K562 (cell line): ENCODE measurements around the gene ARAF. TPM values are rescaled to one million over a fixed set of nuclear protein-coding genes. Genes with fewer than 3 reads are reported as not detected.

Experiments used
- ARHGAP35 ChIP-seq: fragments of 450-650 bp; IDR thresholded peaks from 2 replicates; pipeline ENCODE4 v1.6.1; 2018; ENCODE audit not compliant: partially characterized antibody
- ATF7 ChIP-seq: fragments of 450-650 bp; IDR thresholded peaks from 2 replicates; pipeline ENCODE4 v1.7.1; 2014; ENCODE audit warnings: mild to moderate bottlenecking, moderate library complexity
- CREB1 ChIP-seq, 2 experiments: sonication (generic) in 1 of 2; formaldehyde crosslinking in 1 of 2; IDR thresholded peaks; 2 replicates each; pipeline versions ENCODE4 v1.6.1 to v1.8.0; 2012 to 2022; ENCODE audit warnings: inconsistent platforms in 1 of 2, mild to moderate bottlenecking in 1 of 2, missing genetic modification reagents in 1 of 2, moderate library complexity in 1 of 2
- CREB3L1 ChIP-seq: fragments of 450-650 bp; IDR thresholded peaks from 2 replicates; pipeline ENCODE4 v1.6.1; 2014; ENCODE audit warnings: low read depth, mild to moderate bottlenecking, moderate library complexity, borderline replicate concordance
- CREM ChIP-seq: IDR thresholded peaks from 2 replicates; pipeline ENCODE4 v1.6.1; 2014; ENCODE audit warnings: antibody characterized with exemption, low read depth
- CXXC5 ChIP-seq: fragments of 250-450 bp; sonication (Bioruptor Pico); IDR thresholded peaks from 2 replicates; pipeline ENCODE4 v1.8.0; 2022; ENCODE audit warnings: inconsistent platforms, mild to moderate bottlenecking, moderate library complexity
- E2F1 ChIP-seq: sonication (generic); formaldehyde crosslinking; IDR thresholded peaks from 2 replicates; pipeline ENCODE4 v1.8.1; 2023; ENCODE audit warnings: mild to moderate bottlenecking, missing genetic modification reagents, moderate library complexity
- E2F6 ChIP-seq, 2 experiments: IDR thresholded peaks; 2 replicates each; pipeline ENCODE4 v1.6.1; 2011; ENCODE audit warnings: borderline replicate concordance in 1 of 2, control low read depth in 1 of 2, low read depth in 1 of 2, low read length in 1 of 2, mild to moderate bottlenecking in 1 of 2, mixed read lengths in 1 of 2, moderate library complexity in 1 of 2; ENCODE audit not compliant: insufficient read depth in 1 of 2, insufficient read length in 1 of 2, poor library complexity in 1 of 2, severe bottlenecking in 1 of 2; ENCODE audit errors: extremely low read depth in 1 of 2
- GABPA ChIP-seq: fragments of 200-800 bp; sonication (Bioruptor generic); conservative IDR thresholded peaks from 2 replicates; pipeline ENCODE4 v1.6.1; 2016; ENCODE audit warnings: low read depth, missing genetic modification characterization, missing compliant biosample characterization
- GATAD2A ChIP-seq: fragments of 450-650 bp; IDR thresholded peaks from 2 replicates; pipeline ENCODE4 v1.6.1; 2017
- HMGN3 ChIP-seq: IDR thresholded peaks from 2 replicates; pipeline ENCODE4 v1.6.1; 2011; ENCODE audit warnings: borderline replicate concordance, low read depth, mild to moderate bottlenecking, mixed read lengths, low read length; ENCODE audit not compliant: insufficient read length; ENCODE audit errors: extremely low read depth
- IRF2 ChIP-seq: sonication (generic); formaldehyde crosslinking; IDR thresholded peaks from 2 replicates; pipeline ENCODE4 v1.8.1; 2022; ENCODE audit warnings: mild to moderate bottlenecking, missing genetic modification reagents
- MAZ ChIP-seq, 2 experiments: fragments of 450-650 bp in 1 of 2; sonication (generic) in 1 of 2; formaldehyde crosslinking; IDR thresholded peaks in 1 of 2; conservative IDR thresholded peaks in 1 of 2; 2 replicates each; pipeline versions ENCODE4 v1.4.0 to v1.5.0; 2020; ENCODE audit warnings: mild to moderate bottlenecking in 1 of 2, missing genetic modification reagents in 1 of 2
- MXI1 ChIP-seq: IDR thresholded peaks from 2 replicates; pipeline ENCODE4 v1.6.1; 2011; ENCODE audit warnings: low read depth, mild to moderate bottlenecking, improper control_type of control experiment, low read length
- MYC ChIP-seq, 2 experiments: fragments of 250-450 bp in 1 of 2; sonication (Bioruptor Pico) in 1 of 2; IDR thresholded peaks; 2 replicates each; pipeline versions ENCODE4 v1.5.1 to v1.6.1; 2012 to 2021; ENCODE audit warnings: low read depth in 2 of 2, borderline replicate concordance in 1 of 2, improper control_type of control experiment in 1 of 2, low read length in 1 of 2, mild to moderate bottlenecking in 1 of 2, moderate library complexity in 1 of 2
- NCOR1 ChIP-seq: fragments of 450-650 bp; IDR thresholded peaks from 2 replicates; pipeline ENCODE4 v1.6.1; 2016; ENCODE audit warnings: mild to moderate bottlenecking, moderate library complexity
- PML ChIP-seq: IDR thresholded peaks from 2 replicates; pipeline ENCODE4 v1.6.1; 2012; ENCODE audit warnings: low read length, inconsistent platforms
- RCOR1 ChIP-seq, 2 experiments: IDR thresholded peaks; 2 replicates each; pipeline ENCODE4 v1.6.1; 2012; ENCODE audit warnings: low read depth in 2 of 2, low read length in 2 of 2, borderline replicate concordance in 1 of 2, improper control_type of control experiment in 1 of 2
- SPI1 ChIP-seq: IDR thresholded peaks from 2 replicates; pipeline ENCODE4 v1.6.1; 2011; ENCODE audit warnings: low read depth, low read length, control low read depth, borderline replicate concordance
- TAF9B ChIP-seq: fragments of 450-650 bp; IDR thresholded peaks from 2 replicates; pipeline ENCODE4 v1.6.1; 2018; ENCODE audit warnings: mild to moderate bottlenecking; ENCODE audit not compliant: partially characterized antibody
- TRIM24 ChIP-seq, 2 experiments: fragments of 450-650 bp; IDR thresholded peaks; 2 replicates each; pipeline ENCODE4 v1.6.1; 2016
- polyA plus RNA-seq, 8 experiments: library from polyadenylated mRNA; depleted of rRNA in 4 of 8; stranded (reverse) in 5 of 8; unstranded in 3 of 8; fragments of >200 nt; fragmentation: Nextera tagmentation in 2 of 8; fragmentation: Illumina TruSeq in 1 of 8; extraction: Ambion mirVana in 2 of 8; extraction: Trizol in 1 of 8; gene quantifications; 2 replicates each; pipeline versions ENCODE4 v1.2.1 to v1.2.3, GENCODE V29; 2011 to 2014; ENCODE audit warnings: inconsistent platforms in 1 of 8, missing spikeins in 1 of 8
- total RNA-seq, 7 experiments: library from RNA; depleted of rRNA in 6 of 7; stranded (reverse); fragments of >200 nt in 6 of 7; fragmentation: Illumina TruSeq in 2 of 7; extraction: Trizol in 2 of 7; gene quantifications; 2 replicates each; pipeline versions ENCODE4 v1.2.1 to v1.2.3, GENCODE V29; 2011 to 2021; ENCODE audit warnings: low replicate concordance in 1 of 7

Gene ARAF
- total and polyA plus RNA-seq, 9 of the 15 experiments (the other 6 are each of a cell fraction or from before 2014, with no cell fraction given), result 5.5 to 70.0 (median 29.4) TPM

GRCh38 chrX:47581731-47582647 lies 21.0 kb downstream of the ARAF start, which contains the start of gene TIMP1 (continued):
- TF ChIP-seq CXXC5 (CRISPR knock-in tag) (peak; percentile 55), ATF7 (peak; percentile 84), TAF9B (peak; percentile 67), CREM (peak; percentile 67), PML (0 out of 2 replicates have a peak, but pooled peaks have one; percentile 15), ARHGAP35 (no peak), MAZ (CRISPR knock-in tag; conservative IDR thresholded peaks at IDR 0.05 in 1 of 2, IDR thresholded peaks at IDR 0.05 in 1 of 2) (peak; percentile 61 to 65; a peak in 3 of 4 replicates), TRIM24 (IDR thresholded peaks at IDR 0.05) (0 out of 4 replicates have a peak, but pooled peaks of 1 of the 2 experiments have one; percentile 39), E2F6 (IDR thresholded peaks at IDR 0.05; ENCODE audit: borderline replicate concordance in 1 of 2, extremely low read depth in 1 of 2, insufficient read depth in 1 of 2, insufficient read length in 1 of 2, low read depth in 1 of 2, low read length in 1 of 2, poor library complexity in 1 of 2, severe bottlenecking in 1 of 2) (peak in 1 of 2 experiments; percentile 10), E2F1 (CRISPR knock-in tag) (no peak), GABPA (tag) (peak; percentile 71), NCOR1 (0 out of 2 replicates have a peak, but pooled peaks have one; percentile 20), MXI1 (no peak), SPI1 (no peak), CREB3L1 (peak; percentile 71; the same call in 1 of the 2 replicates), CREB1 (IDR thresholded peaks at IDR 0.05) (no peak), CREB1 (CRISPR knock-in tag; IDR thresholded peaks at IDR 0.05) (peak; percentile 54; the same call in 1 of the 2 replicates), IRF2 (CRISPR knock-in tag) (no peak), GATAD2A (peak; percentile 15; the same call in 1 of the 2 replicates), RCOR1 (IDR thresholded peaks at IDR 0.05; ENCODE audit: borderline replicate concordance in 1 of 2, low read depth in 2 of 2, low read length in 2 of 2) (peak in 1 of 2 experiments; percentile 75; a peak in 2 of 4 replicates), MYC (IDR thresholded peaks at IDR 0.05; ENCODE audit: low read depth, low read length) (peak; percentile 53; the same call in 1 of the 2 replicates), MYC (CRISPR knock-in tag; IDR thresholded peaks at IDR 0.05; ENCODE audit: borderline replicate concordance, low read depth) (no peak), HMGN3 (peak; percentile 46)
